Activated naive CD8-positive, alpha-beta T cell treated with anti-CD3 and anti-CD28 coated beads, Interleukin-2, amount 50 U/mL, for 24 hours (primary cell): Measurements from ENCODE around the gene GABRB1.

ENCODE experiments used
- ATAC-seq: fragments of 150-1000 bp; cut with Tn5 transposase; one replicate; pipeline ENCODE4 v1.10.0; 2021
- DNase-seq: peaks from one replicate; pipeline ENCODE4 v3.0.0; 2021
- H3K27ac Mint-ChIP-seq: one replicate; pipeline ENCODE4 v1.8.0; 2021; ENCODE audit warnings: mild to moderate bottlenecking, mixed read lengths
- H3K27me3 Mint-ChIP-seq: one replicate; pipeline ENCODE4 v1.8.0; 2021; ENCODE audit warnings: mixed read lengths
- H3K36me3 Mint-ChIP-seq: one replicate; pipeline ENCODE4 v1.8.0; 2021; ENCODE audit warnings: low read depth, mixed read lengths
- H3K4me1 Mint-ChIP-seq: one replicate; pipeline ENCODE4 v1.8.0; 2021; ENCODE audit warnings: mixed read lengths
- H3K4me3 Mint-ChIP-seq: one replicate; pipeline ENCODE4 v1.8.0; 2021; ENCODE audit warnings: mild to moderate bottlenecking, moderate library complexity, mixed read lengths
- H3K9me3 Mint-ChIP-seq: one replicate; pipeline ENCODE4 v1.8.0; 2021; ENCODE audit warnings: mixed read lengths

Gene GABRB1

DNA sequence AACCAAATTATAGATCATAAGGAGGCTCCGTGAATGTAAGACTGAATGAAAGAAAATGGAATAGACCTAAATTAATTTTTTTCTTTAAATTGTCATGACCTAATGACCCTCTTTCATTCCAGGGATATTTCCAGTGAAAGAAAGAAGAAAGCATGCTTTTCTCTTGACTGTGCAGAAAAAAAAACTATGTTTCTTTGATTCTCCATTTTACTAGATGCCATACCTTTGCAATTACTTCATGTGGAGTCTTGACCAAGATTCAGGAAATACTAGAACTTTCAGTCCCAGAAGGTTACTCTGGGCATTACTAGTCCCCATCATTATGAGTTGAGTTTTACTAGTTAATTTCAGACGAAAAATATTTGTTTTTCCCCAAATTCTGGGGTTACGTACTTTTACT lies 438.6 kb downstream of the GABRB1 start:
- H3K27ac Mint-ChIP-seq: no peak overlapping the region
- no peak overlapping the region for H3K4me3 Mint-ChIP-seq
- H3K4me1 Mint-ChIP-seq: no peaks in the 10 kb centered on the region
- DNase-seq: no peak
- no peaks in the 10 kb centered on the region for H3K9me3 Mint-ChIP-seq
- H3K27me3 Mint-ChIP-seq: peaks cover 3% of the 10 kb centered on the region
- no peaks in the 10 kb centered on the region for H3K36me3 Mint-ChIP-seq
- no peak for ATAC-seq

DNA sequence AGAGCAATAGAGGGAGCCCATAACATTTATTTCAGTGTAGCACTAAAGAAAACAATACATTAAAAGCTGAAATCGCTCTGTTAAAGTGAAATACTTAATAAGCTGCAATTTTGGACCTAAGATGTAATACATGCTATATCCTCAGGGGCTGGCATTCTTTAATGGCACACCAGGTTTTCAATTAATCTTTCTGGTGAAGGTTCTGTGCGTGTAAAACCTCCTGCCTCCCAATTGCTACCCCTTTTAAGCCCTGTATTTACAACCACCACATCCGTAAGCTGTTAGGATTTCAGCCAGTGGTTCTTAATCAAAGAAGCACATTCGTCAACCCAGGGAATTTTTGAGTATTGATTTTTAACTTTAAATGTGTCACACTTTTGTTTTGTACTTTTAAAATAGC lies 439.7 kb downstream of the GABRB1 start:
- Mint-ChIP-seq H3K4me1 (no peaks in the 10 kb centered on the region), H3K27me3 (peaks cover 3% of the 10 kb centered on the region), H3K27ac (no peak overlapping the region), H3K36me3 (no peaks in the 10 kb centered on the region), H3K4me3 (no peak overlapping the region), H3K9me3 (no peaks in the 10 kb centered on the region)
- no peak for ATAC-seq
- no peak for DNase-seq

DNA sequence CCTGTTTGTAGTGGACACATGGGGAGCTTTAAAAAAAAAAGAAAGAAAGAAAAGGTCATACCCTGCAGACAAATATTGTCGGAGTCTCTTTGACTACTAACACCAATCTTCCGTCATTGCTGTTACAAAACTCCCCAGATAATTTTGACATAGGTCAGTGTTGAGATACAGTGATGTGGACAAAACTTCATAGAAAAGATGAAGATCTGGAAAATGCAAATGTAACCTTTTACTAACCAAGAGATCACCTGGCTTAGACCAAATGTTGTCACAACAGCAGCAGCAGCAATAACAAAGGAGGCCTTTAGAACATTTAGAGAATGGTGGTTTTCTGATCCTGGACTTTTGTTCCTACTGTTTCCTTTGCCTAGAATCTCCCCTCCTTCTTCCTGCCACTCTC lies 440.2 kb downstream of the GABRB1 start:
- Mint-ChIP-seq H3K27ac (no peak overlapping the region), H3K36me3 (no peaks in the 10 kb centered on the region), H3K4me1 (no peaks in the 10 kb centered on the region), H3K9me3 (no peaks in the 10 kb centered on the region), H3K4me3 (no peak overlapping the region), H3K27me3 (peaks cover 3% of the 10 kb centered on the region)
- ATAC-seq (no peak), DNase-seq (no peak)

DNA sequence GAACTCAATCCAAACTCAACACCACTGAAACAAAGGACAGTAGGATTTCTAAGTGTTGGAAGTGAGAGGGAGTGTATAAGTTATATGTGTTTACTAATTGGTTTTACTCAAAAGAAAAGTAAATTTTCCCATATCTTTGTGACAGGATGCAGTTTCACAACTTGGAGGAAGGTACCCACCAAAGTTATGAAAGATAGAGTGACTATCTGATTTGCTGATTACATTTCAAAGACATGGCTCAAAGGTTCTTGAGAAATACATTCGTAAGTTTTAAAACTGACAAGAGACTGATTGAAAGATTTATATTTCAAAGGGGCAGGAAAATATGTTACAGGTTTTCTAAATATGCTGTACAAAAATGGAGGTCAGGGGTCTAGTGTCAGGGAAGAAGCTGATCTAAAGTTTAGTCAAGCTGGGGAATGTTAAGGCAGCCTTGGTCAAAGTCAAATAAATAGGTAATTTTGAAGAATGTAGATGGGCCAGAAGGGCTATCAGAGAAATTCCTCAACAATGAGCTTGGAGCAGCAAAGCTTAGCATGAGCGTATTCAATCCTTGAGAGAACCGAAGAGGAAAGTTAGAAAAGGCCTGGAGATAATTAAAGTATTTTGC lies 441.9 kb downstream of the GABRB1 start:
- H3K36me3 Mint-ChIP-seq: no peaks in the 10 kb centered on the region
- peaks cover 3% of the 10 kb centered on the region for H3K27me3 Mint-ChIP-seq
- no peaks in the 10 kb centered on the region for H3K9me3 Mint-ChIP-seq
- no peak overlapping the region for H3K27ac Mint-ChIP-seq
- H3K4me1 Mint-ChIP-seq: no peaks in the 10 kb centered on the region
- ATAC-seq (no peak), DNase-seq (no peak)
- no peak overlapping the region for H3K4me3 Mint-ChIP-seq

DNA sequence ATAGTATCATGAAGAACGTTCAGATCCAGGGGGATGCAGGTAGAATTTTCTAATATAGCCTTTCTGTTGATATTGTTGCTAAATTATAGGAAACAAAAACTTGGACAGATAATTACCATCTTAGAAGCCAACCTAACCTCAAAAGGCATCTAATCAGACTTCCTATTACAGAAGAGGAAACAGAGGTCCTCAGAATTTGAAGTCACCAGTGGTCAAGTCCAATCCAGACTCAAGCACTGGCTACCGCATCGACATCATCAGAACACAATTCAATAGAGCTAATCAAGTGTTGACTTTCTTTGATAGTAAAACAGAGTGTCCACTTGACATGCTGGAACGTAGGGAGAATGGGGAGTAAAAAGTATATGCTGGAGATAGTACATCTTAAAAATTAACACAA lies 443.4 kb downstream of the GABRB1 start:
- Mint-ChIP-seq H3K27ac (no peak overlapping the region), H3K9me3 (no peaks in the 10 kb centered on the region), H3K4me3 (no peak overlapping the region), H3K36me3 (no peaks in the 10 kb centered on the region), H3K4me1 (no peaks in the 10 kb centered on the region), H3K27me3 (peaks cover under 1% of the 10 kb centered on the region)
- DNase-seq (no peak), ATAC-seq (no peak)

DNA sequence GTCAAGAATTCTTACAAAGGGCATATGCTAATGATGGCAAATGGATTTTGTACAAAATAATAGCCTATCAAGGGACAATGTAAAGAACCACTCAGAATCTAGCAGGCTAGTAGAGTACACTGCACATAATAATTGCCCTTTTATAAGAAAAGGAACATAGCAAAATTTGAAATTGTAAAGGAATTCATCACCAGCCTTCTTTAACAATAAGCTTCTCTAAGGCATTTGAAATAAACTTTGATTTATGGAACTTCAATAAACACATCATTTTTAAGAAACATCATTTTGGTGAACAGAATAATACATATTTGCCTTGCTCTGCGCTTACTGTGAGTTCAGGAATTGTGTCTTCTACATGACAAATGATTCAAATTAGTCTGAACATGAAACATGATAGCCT lies 444.0 kb downstream of the GABRB1 start:
- no peak overlapping the region for H3K27ac Mint-ChIP-seq
- DNase-seq (no peak), ATAC-seq (no peak)
- no peak overlapping the region for H3K4me3 Mint-ChIP-seq
- H3K27me3 Mint-ChIP-seq: peaks cover 2% of the 10 kb centered on the region
- no peaks in the 10 kb centered on the region for H3K36me3 Mint-ChIP-seq
- no peaks in the 10 kb centered on the region for H3K4me1 Mint-ChIP-seq
- H3K9me3 Mint-ChIP-seq: no peaks in the 10 kb centered on the region
